Measurements from ENCODE around the gene L1CAM. TPM values are rescaled to one million over a fixed set of nuclear protein-coding genes. Genes with fewer than 3 reads are reported as not detected.

L1CAM gene
- total RNA-seq, 1 donor from 2014 or later: 1.6 TPM

DNA sequence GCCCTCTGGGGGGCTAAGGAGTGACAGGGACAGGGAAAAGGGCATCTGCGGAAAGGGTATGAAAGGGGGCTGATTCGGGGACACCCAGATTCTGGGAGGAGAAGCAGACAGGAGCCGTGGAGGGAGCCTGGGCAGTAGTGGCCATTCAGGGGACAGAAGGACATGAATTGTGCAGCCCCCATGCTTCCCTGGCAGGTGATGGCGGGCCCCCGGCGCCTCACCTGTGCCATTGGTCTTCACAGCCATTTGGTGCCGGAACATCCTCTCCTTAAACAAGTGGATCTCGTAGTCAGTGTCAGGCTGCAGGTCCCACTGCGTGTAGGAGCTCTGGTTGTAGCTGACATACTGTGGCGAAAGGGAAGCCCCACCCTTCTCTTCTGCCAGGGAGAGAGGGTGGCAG, 21.9 kb downstream of the L1CAM start:
- Mint-ChIP-seq H3K27me3 (peaks cover 3% of the 10 kb centered on the region), H3K36me3 (ENCODE audit: low read depth) (no peaks in the 10 kb centered on the region), H3K9me3 (no peaks in the 10 kb centered on the region), H3K4me3 (no peak overlapping the region), H3K4me1 (no peaks in the 10 kb centered on the region), H3K27ac (no peak overlapping the region)
- intact Hi-C loops (cut with micrococcal nuclease): no loop called here
- DNase-seq: no peak

DNA sequence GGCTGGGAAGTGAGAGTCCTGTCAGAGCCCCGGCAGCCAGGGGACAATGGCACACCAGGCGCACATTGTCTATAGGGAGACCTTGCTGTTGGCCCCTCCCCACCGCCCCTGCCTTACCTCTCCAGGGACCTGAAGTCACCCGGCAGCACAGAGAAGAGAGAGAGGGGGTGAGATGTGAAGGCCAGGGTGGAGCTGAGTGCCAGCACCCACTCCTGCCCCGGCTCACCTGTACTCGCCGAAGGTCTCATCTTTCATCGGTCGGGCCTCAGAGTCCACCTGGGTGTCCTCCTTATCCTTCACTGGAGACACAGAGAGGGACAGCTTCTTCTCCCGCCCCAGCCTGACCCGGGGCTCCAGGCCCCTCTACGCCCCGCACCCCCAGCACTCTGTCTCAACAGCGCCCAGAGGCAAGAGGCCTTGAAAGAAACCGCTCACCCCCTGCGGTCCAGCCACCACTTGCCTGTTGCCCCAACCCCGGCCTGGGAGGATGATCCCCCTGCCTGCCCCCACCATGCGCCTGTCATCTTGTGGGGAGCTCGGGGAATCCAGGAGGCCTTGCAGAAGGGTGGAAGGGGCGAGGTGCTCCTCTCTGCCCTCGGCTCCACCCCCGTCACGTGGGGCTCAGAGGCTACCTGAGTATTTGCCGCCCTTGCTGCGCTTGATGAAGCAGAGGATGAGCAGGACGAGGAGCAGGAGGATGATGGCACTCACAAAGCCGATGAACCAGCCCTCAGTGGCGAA, 22.6 kb downstream of the L1CAM start:
- Mint-ChIP-seq H3K27ac (no peak overlapping the region), H3K4me3 (no peak overlapping the region), H3K9me3 (no peaks in the 10 kb centered on the region), H3K36me3 (ENCODE audit: low read depth) (no peaks in the 10 kb centered on the region), H3K4me1 (no peaks in the 10 kb centered on the region), H3K27me3 (peaks cover 3% of the 10 kb centered on the region)
- intact Hi-C loops (cut with micrococcal nuclease): no loop called here
- DNase-seq: no peak

DNA sequence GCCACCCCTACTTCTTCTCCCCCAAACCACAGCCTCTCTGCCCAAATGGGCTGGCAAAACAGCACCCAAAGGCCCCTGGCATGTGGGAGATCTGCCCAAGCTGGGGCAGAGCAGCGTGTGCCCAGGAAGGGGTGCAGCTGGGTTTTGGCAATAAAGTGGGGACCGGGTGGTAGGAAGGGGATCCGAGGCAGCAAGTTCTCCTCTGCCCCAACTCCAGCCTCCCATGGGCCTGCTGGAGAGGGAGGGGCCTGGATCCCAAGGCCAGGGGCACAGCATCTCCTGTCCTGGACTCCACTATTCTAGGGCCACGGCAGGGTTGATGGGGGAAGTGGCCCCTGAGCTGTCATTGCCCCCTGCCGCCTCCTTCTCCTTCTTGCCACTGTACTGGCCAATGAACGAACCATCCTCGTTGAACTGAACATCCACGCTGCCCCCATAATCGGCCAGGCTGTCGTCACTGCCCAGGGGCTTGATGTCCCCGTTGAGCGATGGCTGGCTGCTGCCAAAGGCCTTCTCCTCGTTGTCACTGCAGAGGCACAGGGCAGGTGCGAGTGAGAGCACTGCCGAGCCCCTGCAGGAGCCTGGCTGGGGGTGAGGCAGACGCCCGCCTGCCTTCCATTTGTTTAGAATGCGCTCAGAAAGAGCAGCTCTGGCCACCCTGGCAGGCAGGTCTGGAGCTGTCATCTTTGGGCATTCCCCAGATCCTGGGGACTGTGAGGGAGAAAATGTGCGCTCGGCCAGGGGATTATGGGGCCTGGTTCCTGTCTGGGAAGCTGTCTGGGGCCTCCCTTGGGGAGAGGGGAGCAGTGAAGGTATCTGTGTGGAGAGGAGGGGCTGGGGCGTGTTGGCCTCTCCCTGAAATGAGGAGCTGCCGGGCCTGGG, 23.4 kb downstream of the L1CAM start:
- H3K9me3 Mint-ChIP-seq: no peaks in the 10 kb centered on the region
- intact Hi-C loops (cut with micrococcal nuclease): no loop called here
- H3K4me1 Mint-ChIP-seq: no peaks in the 10 kb centered on the region
- DNase-seq: no peak
- peaks cover 3% of the 10 kb centered on the region for H3K27me3 Mint-ChIP-seq
- no peak overlapping the region for H3K27ac Mint-ChIP-seq
- H3K36me3 Mint-ChIP-seq (ENCODE audit: low read depth): no peaks in the 10 kb centered on the region
- H3K4me3 Mint-ChIP-seq: no peak overlapping the region

DNA sequence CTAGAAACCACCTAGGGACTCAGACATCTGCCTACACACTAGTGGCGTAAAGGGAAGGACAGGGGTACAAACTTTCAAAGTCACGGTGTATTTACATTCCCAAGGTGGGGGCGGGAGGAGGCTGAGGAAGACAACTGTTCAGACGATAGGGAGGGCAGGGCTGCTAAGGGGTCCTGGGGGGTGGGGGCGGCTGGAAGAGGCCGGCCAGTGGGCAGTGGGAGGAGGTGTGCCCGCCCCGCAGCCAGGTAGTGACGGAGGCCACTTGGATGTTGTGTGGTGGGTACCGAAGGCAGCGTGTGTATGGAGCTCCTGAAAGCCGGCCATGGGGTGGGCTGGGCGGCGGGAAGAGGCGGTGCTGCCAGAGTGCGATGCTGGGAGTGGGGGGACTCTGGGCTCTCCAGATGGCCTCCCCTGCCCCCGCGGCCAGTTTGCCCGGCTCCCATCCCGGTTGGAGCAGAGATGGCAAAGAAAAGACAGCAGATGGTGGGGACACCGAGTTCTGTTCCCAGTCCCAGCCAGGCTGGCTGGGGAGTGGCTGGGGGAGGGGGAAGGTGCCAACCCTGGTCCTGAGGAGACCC, 24.2 kb downstream of the L1CAM start:
- intact Hi-C loops (cut with micrococcal nuclease): no loop called here
- Mint-ChIP-seq H3K4me1 (no peaks in the 10 kb centered on the region), H3K36me3 (ENCODE audit: low read depth) (no peaks in the 10 kb centered on the region), H3K27me3 (peaks cover 3% of the 10 kb centered on the region), H3K9me3 (no peaks in the 10 kb centered on the region), H3K4me3 (no peak overlapping the region), H3K27ac (no peak overlapping the region)
- DNase-seq: no peak

DNA sequence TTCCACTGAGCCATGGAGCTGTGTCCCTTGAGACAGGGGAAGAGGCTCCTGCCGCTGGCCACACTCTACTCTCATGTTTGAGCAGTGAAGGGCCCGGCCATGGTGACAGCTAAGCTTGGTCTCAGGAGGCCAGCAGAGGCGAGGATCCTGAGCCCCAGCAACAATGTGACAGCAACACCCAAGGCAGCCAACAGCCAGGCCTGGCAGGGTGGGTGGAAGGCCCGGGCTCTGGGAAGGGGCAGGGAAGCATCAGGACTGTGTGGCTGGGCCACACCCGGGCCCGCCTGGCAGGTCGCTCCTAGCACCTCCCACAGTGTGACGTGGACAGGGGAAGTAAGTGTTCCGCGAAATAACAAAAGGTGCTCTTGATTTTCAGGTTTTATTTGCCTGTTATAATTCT, 24.8 kb downstream of the L1CAM start:
- Mint-ChIP-seq H3K4me1 (no peaks in the 10 kb centered on the region), H3K27me3 (peaks cover 3% of the 10 kb centered on the region), H3K27ac (no peak overlapping the region), H3K4me3 (no peak overlapping the region), H3K9me3 (no peaks in the 10 kb centered on the region), H3K36me3 (ENCODE audit: low read depth) (no peaks in the 10 kb centered on the region)
- no peak for DNase-seq
- intact Hi-C loops (cut with micrococcal nuclease): no loop called here

DNA sequence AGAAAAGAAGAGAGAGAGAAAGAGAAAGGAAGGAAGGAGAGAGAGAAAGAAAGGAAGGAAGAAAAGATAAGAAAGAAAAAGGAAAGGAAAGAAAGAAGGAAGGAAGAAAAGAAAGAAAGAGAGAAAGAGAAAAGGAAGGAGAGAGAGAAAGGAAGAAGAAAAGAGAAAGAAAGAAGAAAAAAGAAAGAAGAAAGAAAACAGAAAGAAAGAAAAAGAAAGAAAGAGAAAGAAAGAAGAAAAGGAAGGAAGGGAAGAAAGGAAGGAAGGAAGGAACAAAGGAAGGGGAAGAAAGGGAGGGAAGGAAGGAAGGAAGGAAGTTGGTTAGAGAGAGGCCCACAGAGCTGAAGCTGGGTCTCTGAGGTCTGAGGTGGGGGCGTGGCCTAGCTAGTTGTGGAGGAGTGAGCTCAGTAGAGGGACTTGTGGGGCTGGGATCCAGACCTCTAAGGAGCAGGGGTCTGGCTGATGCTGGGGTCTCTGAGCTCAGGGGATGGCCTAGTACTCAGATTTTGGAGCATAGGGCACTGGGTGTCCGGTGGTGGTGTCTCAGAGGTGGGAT, 28.5 kb downstream of the L1CAM start:
- intact Hi-C loops (cut with micrococcal nuclease): no loop called here
- Mint-ChIP-seq H3K36me3 (ENCODE audit: low read depth) (no peaks in the 10 kb centered on the region), H3K4me3 (no peak overlapping the region), H3K9me3 (no peaks in the 10 kb centered on the region), H3K27ac (no peak overlapping the region), H3K4me1 (no peaks in the 10 kb centered on the region), H3K27me3 (peaks cover 10% of the 10 kb centered on the region)
- DNase-seq: no peak

DNA sequence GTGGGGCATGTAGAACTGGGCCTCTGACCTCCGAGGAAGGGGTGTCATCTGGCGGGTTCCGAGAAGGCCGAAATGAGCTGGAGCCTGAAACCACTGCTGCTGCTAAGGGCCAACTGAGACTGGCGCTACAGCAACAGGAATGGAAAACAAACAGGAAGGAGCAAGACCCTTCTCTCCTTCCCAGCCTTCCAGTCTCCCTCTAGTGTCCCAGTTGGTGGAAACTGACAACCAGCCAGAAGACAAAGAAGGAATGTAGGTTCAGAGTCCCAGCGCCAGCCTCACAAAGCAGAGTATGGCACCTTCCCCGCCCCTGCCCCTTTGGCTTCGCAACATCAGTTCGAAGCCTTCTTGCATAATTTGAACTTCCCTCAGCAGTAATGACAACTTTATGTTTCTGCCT, 31.3 kb downstream of the L1CAM start:
- intact Hi-C loops (cut with micrococcal nuclease): no loop called here
- Mint-ChIP-seq H3K27me3 (peaks cover 17% of the 10 kb centered on the region), H3K4me3 (no peak overlapping the region), H3K27ac (no peak overlapping the region), H3K9me3 (no peaks in the 10 kb centered on the region), H3K4me1 (no peaks in the 10 kb centered on the region), H3K36me3 (ENCODE audit: low read depth) (no peaks in the 10 kb centered on the region)
- DNase-seq: no peak

DNA sequence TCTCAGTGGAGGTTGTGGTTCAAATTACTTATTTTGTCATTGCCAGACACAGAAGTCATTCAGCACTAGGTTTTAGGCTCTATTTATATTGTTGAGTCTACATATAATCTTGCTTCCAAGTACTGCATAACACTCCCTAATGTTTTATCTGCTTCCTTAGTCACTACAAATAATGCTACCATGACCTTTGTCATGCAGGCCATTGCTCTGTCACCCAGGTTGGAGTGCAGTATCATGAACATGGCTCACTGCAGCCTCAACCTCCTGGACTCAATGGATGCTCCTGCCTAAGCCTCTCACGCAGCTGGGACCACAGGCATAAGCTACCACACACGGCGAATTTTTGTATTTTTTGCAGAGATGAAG, 32.1 kb downstream of the L1CAM start:
- Mint-ChIP-seq H3K27ac (no peak overlapping the region), H3K36me3 (ENCODE audit: low read depth) (no peaks in the 10 kb centered on the region)
- intact Hi-C loops (cut with micrococcal nuclease): no loop called here

DNA sequence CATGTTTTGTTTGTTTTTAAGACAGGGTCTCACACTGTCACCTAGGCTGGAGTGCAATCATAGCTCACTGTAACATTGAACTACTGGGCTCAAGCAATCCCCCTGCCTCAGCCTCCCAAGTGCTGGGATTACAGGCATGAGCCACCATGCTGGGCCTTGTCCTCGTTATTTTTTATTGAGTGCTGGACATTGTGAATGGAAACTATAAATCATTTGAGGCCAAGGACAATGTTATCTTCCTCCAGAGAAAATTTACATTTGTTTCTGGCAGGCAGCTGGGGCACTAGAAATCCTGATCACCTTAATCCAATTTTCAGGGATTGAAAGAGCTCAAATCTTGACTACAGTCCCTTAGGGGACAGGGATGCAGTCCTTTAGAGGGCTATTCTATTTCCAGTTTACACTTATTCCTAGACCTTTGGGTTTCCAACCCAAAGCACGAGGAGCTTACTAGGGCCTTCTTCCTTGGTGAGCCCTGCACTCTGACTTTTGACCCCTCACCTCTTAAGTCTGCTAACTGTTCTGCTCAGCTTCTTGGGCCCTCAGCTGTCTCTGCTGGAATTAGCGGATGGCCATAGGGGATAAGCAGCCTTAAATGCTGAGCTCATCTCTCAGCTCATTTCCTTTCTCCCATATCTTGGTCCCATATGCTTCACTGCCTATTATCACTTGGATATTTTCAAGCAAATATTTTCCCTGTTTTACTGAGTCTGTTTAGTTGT, 32.6 kb downstream of the L1CAM start:
- DNase-seq: no peak
- H3K4me1 Mint-ChIP-seq: no peaks in the 10 kb centered on the region
- H3K9me3 Mint-ChIP-seq: no peaks in the 10 kb centered on the region
- no peaks in the 10 kb centered on the region for H3K36me3 Mint-ChIP-seq (ENCODE audit: low read depth)
- no peak overlapping the region for H3K27ac Mint-ChIP-seq
- intact Hi-C loops (cut with micrococcal nuclease): no loop called here
- no peak overlapping the region for H3K4me3 Mint-ChIP-seq
- H3K27me3 Mint-ChIP-seq: peaks cover 15% of the 10 kb centered on the region

More for the DNA sequence above, 32.1 kb downstream of the L1CAM start:
- Mint-ChIP-seq H3K4me3 (no peak overlapping the region), H3K4me1 (no peaks in the 10 kb centered on the region), H3K9me3 (no peaks in the 10 kb centered on the region), H3K27me3 (peaks cover 15% of the 10 kb centered on the region)
- no peak for DNase-seq

DNA sequence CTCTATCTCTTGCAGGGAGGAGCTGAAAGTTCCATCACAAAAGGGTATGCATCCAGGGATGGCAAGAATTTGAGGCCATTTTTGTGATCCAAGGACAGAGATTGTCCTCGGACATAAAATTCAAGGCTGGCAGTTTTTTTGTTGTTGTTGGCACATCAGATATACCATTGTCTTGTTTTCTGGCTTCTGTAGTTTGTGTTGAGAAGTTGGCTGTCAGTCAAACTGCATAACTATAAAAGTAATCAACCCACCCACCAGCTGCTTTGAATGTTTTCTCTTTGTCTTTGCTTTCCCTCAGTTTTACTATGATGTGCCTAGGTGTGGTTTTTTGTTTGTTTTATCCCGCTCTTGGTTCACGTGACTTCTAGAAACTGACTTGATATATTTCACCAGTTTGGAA, 34.0 kb downstream of the L1CAM start:
- intact Hi-C loops (cut with micrococcal nuclease): no loop called here
- no peak for DNase-seq
- Mint-ChIP-seq H3K4me1 (no peaks in the 10 kb centered on the region), H3K9me3 (no peaks in the 10 kb centered on the region), H3K27ac (no peak overlapping the region), H3K4me3 (no peak overlapping the region), H3K27me3 (peaks cover 15% of the 10 kb centered on the region), H3K36me3 (ENCODE audit: low read depth) (no peaks in the 10 kb centered on the region)

DNA sequence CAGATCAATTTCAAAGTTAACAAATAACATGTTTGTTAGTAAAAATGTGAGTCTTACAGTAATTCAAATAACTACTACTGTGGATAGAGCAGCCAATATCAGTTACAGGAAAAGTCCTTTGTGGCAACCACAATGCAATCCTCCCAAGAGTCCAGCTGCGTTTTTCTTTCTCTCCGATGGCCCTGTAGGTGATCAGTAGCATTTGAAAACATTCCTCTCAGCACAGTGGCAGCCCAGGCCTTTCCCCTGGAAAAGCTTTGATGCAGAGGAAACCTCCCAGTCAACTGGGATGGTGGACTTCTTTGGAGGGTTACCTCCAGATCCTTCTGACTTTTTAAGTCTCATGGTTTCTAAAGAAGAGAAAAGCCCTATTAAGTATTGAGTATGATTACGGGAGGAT, 37.6 kb downstream of the L1CAM start:
- Mint-ChIP-seq H3K4me1 (no peaks in the 10 kb centered on the region), H3K4me3 (no peak overlapping the region), H3K9me3 (no peaks in the 10 kb centered on the region), H3K27ac (no peak overlapping the region), H3K27me3 (peaks cover 22% of the 10 kb centered on the region), H3K36me3 (ENCODE audit: low read depth) (no peaks in the 10 kb centered on the region)
- intact Hi-C loops (cut with micrococcal nuclease): no loop called here
- no peak for DNase-seq

DNA sequence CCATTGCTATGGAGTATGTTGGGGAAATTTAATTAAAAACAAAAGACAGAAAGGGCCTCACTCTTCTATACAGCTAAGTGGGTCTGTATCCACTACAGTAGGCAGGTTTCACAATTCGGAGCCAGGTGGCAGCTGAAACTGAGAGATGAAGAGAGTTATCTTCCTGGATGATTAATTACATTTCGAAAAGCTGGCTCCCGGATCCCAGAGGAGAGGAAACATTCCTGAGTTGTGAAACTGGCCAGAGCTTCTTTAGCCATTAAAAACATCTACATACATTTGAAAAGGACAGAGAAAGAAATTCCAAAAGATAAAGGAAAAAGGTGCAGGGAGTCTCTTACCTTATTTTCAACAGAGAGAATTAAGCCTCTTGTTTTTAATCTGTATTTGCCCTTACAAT, 40.1 kb downstream of the L1CAM start:
- peaks cover 23% of the 10 kb centered on the region for H3K27me3 Mint-ChIP-seq
- no peaks in the 10 kb centered on the region for H3K9me3 Mint-ChIP-seq
- no peak for DNase-seq
- no peak overlapping the region for H3K4me3 Mint-ChIP-seq
- H3K36me3 Mint-ChIP-seq (ENCODE audit: low read depth): no peaks in the 10 kb centered on the region
- H3K27ac Mint-ChIP-seq: no peak overlapping the region
- intact Hi-C loops (cut with micrococcal nuclease): no loop called here
- H3K4me1 Mint-ChIP-seq: no peaks in the 10 kb centered on the region

DNA sequence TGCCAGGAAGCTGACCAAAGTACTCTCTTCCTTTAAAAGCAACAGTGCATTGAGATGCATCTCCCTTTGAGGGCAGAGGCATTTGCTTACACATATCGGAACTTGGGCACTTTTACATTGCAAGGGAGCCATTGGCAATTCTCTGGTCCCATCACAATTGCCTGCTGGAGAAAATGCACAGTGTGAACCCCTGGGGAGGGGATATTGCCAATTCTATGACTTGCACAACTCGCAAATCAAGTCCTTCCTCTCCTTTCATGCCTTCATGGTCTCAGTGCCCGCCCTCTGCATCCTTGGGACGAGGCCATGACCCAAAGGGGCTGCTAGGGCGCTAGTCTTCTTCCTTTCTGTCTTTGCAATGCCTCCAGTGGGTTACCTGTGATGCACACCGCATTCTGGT, 40.8 kb downstream of the L1CAM start:
- Mint-ChIP-seq H3K9me3 (no peaks in the 10 kb centered on the region), H3K36me3 (ENCODE audit: low read depth) (no peaks in the 10 kb centered on the region), H3K27me3 (peaks cover 23% of the 10 kb centered on the region), H3K4me1 (no peaks in the 10 kb centered on the region), H3K4me3 (no peak overlapping the region), H3K27ac (no peak overlapping the region)
- no peak for DNase-seq
- intact Hi-C loops (cut with micrococcal nuclease): no loop called here

Data from activated CD4-positive, alpha-beta T cell treated with anti-CD3 and anti-CD28 coated beads, Interleukin-2, amount 10 ng/mL, durations not matched to agents 24 days and 14 days (primary cell).